Measurements from ENCODE around the gene CNNM2.

The CNNM2 gene

DNA sequence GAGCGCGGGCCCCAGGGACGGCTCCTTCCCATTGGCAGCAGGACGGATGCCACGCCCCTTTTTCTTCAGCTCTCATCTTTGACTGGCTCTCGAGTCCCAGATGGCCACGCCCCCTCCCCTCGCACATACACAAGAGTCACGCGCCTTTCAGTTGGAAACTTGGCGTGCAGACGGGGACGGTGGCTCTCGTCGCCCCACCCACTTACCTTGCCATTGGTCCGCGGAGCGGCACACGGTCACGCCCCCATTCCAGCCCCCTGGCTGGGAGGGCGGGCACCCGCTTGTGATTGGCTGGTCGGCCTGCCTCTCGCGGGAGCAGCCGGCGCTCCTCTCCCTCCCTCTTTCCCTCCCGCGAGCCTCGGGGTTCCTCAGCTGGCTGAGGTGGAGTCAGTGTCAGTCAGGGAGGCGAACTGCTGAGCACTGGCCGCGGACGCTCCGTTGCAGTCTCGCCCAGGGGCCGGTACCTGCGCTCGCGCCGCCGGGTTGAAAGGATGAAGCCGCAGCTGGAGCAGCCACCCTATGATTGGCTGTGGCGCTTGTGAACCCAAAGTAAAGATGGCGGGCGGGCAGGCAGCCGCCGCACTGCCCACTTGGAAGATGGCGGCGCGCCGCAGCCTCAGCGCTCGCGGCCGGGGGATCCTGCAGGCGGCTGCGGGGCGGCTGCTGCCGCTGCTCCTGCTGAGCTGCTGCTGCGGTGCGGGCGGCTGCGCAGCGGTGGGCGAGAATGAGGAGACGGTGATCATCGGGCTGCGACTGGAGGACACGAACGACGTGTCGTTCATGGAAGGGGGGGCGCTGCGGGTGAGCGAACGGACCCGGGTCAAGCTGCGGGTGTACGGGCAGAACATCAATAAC is at the start of gene CNNM2:
Gene CNNM2 (plus strand): TSS at position 333 of the 855 bp plus-strand sequence. CDS start 187 bp downstream, at position 520.
- CTCF ChIA-PET, result interaction anchor here (0.6 to 2.7 kb wide), 18 partner anchors 15 to 629 kb away, joined by 3 to 86 read pairs (median 4); partner anchors contain the start of genes CYP17A1 and NT5C2
- POLR2A ChIA-PET (ENCODE audit: low non-redundant PET), result interaction anchor here (0.6 to 0.8 kb wide), 4 partner anchors 36 to 381 kb away, joined by 4 to 6 read pairs (median 4); no protein-coding TSS in a partner anchor
- TF ChIP-seq, protein P1, sequence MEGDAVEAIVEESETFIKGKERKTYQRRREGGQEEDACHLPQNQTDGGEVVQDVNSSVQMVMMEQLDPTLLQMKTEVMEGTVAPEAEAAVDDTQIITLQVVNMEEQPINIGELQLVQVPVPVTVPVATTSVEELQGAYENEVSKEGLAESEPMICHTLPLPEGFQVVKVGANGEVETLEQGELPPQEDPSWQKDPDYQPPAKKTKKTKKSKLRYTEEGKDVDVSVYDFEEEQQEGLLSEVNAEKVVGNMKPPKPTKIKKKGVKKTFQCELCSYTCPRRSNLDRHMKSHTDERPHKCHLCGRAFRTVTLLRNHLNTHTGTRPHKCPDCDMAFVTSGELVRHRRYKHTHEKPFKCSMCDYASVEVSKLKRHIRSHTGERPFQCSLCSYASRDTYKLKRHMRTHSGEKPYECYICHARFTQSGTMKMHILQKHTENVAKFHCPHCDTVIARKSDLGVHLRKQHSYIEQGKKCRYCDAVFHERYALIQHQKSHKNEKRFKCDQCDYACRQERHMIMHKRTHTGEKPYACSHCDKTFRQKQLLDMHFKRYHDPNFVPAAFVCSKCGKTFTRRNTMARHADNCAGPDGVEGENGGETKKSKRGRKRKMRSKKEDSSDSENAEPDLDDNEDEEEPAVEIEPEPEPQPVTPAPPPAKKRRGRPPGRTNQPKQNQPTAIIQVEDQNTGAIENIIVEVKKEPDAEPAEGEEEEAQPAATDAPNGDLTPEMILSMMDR (conservative IDR thresholded peaks at IDR 0.05; ENCODE audit: low read depth), result no peak
- DNase-seq (ENCODE audit: low spot score), result peak; percentile 99
- H3K27ac ChIP-seq, result peak within 1 kb of the TSS; percentile 88

DNA sequence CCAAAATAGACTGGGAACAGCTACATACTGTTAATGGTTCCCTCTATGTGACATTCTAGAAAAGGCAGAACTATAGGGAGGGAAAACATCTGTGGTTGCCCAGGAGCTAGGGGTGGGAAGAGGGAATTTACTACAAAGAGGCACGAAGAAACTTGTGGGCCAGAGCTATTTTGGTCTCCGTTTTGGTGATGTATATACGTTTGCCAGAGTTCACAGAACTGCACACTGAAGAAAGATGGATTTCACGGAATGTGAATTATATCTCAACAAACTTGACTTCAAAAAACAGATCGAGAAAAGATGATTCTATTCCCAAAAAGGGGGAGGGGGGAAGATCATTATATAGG is 49.2 kb upstream of the CNNM2 start:
- DNase-seq (ENCODE audit: low spot score), result no peak
- CTCF ChIA-PET, result no interaction called here

DNA sequence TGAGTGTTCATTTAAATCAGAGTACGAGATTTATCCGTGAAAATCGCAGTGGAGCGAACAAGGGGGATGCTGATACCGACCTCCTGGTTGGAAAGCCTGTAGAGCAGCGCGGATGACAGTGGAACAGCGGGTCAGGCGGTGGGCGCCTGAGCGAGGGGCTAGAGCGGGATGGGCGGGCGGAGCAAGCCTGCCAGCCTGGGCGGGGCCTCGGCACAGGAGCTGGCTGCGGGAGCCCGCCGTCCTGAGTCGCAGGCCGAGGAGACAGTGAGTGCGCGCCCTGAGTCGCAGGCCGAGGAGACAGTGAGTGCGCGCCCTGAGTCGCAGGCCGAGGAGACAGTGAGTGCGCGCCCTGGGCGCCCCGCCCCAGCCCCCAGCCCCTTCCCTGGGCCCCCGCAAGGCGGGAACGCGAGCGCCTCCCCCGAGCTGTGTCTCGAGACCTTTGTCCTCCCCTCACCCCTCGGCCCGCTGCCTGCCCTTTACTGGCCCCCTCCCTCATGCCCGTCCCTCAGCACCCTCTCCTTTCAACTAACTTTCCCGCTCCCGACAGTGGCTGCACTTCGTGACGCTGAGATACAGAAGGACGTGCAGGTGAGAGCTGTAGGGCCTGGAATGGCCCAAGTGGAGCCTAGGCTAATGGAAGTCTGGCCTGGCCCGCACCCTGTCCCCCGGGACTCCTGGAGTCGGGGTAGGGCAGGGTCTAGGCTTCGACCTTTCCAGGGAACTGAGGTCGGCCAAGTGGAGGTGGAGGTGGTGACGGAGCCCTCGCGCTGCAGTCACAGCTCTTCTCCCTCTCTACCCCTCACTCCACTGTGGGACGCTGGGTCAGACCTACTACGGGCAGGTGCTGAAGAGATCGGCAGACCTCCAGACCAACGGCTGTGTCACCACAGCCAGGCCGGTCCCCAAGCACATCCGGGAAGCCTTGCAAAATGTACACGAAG is 48.6 kb upstream of the CNNM2 start, which contains the start of gene AS3MT:
Gene AS3MT (plus strand): TSS at position 213 of the 941 bp plus-strand sequence. CDS start 123 bp downstream, at position 336.
- ChIA-PET POLR2A (ENCODE audit: low non-redundant PET) (no interaction called here), CTCF (no interaction called here)
- TF ChIP-seq, protein P1 (conservative IDR thresholded peaks at IDR 0.05; ENCODE audit: low read depth), result no peak
- H3K27ac ChIP-seq, result peak within 1 kb of the TSS; percentile 47
- peak; percentile 25 for DNase-seq (ENCODE audit: low spot score)

More for the DNA sequence above, 49.2 kb upstream of the CNNM2 start:
- H3K27ac ChIP-seq, result peak overlapping the region; percentile 47
- TF ChIP-seq, protein P1 (conservative IDR thresholded peaks at IDR 0.05; ENCODE audit: low read depth), result no peak
- POLR2A ChIA-PET (ENCODE audit: low non-redundant PET), result no interaction called here

DNA sequence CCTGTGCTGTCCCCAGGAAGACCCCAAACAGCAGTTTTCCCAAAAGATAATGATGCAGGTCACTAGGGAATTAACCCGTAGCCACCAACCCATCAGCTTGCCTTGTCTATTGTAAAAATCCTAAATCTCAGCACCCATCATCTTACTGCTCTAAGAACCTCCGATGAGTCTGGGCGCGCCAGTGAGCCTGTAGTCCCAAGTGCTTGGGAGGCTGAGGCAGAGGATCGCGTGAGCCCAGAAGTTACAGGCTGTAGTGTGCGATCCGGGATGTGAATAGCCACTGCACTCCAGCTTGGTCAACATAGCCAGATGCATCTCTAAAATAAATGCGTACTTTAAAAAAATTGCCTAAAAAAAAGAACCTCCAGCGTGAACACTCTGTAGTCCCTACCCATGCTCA is 47.9 kb upstream of the CNNM2 start:
- ChIA-PET POLR2A (ENCODE audit: low non-redundant PET) (no interaction called here), CTCF (no interaction called here)
- H3K27ac ChIP-seq, result no peak overlapping the region
- TF ChIP-seq, protein P1 (conservative IDR thresholded peaks at IDR 0.05; ENCODE audit: low read depth), result no peak
- DNase-seq (ENCODE audit: low spot score), result no peak

DNA sequence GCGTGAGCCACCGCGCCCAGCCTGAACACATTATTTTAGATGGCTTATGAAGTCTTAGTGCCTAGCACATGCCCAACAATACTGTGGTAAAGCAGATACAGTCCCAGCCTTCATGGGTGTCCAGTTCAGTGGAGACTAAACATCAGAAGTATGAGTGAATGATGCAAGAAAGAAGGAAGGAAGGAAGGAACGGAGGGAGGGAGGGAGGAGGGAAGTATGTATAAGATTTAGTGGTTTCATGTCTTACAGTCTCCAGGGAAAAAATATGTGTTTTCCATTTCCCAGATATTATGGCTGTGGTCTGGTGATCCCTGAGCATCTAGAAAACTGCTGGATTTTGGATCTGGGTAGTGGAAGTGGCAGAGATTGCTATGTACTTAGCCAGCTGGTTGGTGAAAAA is 45.9 kb upstream of the CNNM2 start:
- no peak for DNase-seq (ENCODE audit: low spot score)
- H3K27ac ChIP-seq, result no peak overlapping the region
- ChIA-PET CTCF (interaction anchor here (0.5 kb wide), 1 partner anchor 26 kb away, joined by 3 read pairs; no protein-coding TSS in a partner anchor), POLR2A (ENCODE audit: low non-redundant PET) (no interaction called here)
- TF ChIP-seq, protein P1 (conservative IDR thresholded peaks at IDR 0.05; ENCODE audit: low read depth), result no peak

DNA sequence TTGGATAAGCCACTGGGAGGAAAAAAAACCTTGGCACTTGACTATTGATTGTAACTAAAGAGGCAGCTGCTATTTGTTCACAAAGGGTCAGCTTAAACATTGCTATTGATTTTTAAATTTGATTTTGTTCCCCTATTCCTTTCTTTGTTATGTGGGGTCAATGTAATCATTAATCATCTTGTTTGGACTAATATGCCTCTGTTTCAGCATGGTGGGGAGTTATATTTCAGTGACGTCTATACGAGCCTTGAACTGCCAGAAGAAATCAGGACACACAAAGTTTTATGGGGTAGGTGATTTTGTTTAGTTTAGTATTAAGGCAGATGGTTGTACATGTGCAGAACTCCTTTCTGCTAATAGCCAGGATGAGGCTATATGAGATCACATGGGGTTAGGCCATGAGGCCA is 41.3 kb upstream of the CNNM2 start:
- TF ChIP-seq, protein P1 (conservative IDR thresholded peaks at IDR 0.05; ENCODE audit: low read depth), result no peak
- ChIA-PET CTCF (interaction anchor here (0.9 to 1.4 kb wide), 3 partner anchors 21 to 42 kb away, joined by 3 to 4 read pairs (median 3); no protein-coding TSS in a partner anchor), POLR2A (ENCODE audit: low non-redundant PET) (no interaction called here)
- no peak for DNase-seq (ENCODE audit: low spot score)
- no peak overlapping the region for H3K27ac ChIP-seq
